AG09309 (cell line): ENCODE results near the gene XRCC2.
"Not testable (repeated sequence)": the region's sequence is repeated elsewhere in the genome, so short reads cannot be mapped to it uniquely, and the experiment has no call there.

Source experiments
- DNase-seq: peaks from one replicate; pipeline ENCODE4 v3.0.0-alpha.2; 2010; ENCODE audit warnings: low read depth
- H3K4me3 ChIP-seq: 2 replicates; pipeline ENCODE4 v1.5.1; 2011; ENCODE audit warnings: mild to moderate bottlenecking, low read depth, low read length, moderate library complexity; ENCODE audit not compliant: control insufficient read depth
- TF ChIP-seq, protein P1 (sequence below): IDR thresholded peaks from 2 replicates; pipeline ENCODE4 v1.5.1; 2011; ENCODE audit warnings: mild to moderate bottlenecking, low read depth, low read length, inconsistent platforms; ENCODE audit not compliant: insufficient read depth, control insufficient read depth; ENCODE audit errors: missing control alignments

Gene XRCC2

DNA sequence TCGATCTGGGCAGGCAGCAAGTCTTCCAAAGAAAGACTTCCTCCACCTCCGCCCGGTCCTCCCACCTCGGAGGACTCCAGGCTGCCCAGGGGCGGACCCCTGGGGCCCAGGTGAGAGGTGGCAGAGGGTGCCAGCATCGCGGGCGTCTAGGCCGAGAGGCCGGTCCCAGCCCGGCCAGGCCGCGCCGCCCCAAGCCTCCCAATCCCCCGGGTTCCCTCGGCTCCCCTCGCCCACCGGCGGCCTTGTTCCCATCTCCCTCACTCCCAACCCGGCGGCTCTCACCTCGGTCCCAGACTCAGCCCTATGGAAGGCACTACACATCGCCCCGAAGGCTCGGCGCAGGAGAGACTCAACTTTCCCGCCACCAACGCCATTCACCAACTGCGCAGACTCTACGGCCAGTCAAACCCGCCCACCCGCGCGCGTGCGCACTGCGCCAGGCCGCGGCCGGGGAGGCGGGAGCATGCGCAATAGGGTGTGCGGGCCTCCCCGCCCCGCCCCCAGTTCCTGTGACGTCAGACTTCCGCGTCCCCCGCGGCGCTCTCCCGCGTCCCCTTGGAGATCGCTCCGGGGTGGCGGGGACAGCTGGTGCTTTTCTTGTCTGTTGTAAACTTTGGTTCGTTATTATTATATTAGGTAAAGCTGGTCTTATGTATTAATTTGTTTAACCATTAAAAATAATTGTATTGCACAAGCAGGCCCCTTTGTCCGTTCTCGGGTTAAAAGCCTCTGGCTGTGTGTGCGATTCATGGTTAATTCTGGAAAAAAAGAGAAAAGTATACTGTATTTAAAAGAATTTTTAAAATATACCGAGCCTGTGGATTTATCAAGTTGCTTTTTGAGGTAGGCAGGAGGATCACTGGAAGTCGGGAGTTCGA, at the start of gene XRCC2:
Gene XRCC2, minus strand, starts transcription at position 383 of the 878 bp plus-strand sequence. Its CDS starts 62 bp downstream, at position 321.
- peak within 1 kb of the TSS; percentile 77 for H3K4me3 ChIP-seq
- peak; percentile 39 for DNase-seq
- TF ChIP-seq, protein P1, sequence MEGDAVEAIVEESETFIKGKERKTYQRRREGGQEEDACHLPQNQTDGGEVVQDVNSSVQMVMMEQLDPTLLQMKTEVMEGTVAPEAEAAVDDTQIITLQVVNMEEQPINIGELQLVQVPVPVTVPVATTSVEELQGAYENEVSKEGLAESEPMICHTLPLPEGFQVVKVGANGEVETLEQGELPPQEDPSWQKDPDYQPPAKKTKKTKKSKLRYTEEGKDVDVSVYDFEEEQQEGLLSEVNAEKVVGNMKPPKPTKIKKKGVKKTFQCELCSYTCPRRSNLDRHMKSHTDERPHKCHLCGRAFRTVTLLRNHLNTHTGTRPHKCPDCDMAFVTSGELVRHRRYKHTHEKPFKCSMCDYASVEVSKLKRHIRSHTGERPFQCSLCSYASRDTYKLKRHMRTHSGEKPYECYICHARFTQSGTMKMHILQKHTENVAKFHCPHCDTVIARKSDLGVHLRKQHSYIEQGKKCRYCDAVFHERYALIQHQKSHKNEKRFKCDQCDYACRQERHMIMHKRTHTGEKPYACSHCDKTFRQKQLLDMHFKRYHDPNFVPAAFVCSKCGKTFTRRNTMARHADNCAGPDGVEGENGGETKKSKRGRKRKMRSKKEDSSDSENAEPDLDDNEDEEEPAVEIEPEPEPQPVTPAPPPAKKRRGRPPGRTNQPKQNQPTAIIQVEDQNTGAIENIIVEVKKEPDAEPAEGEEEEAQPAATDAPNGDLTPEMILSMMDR = no peak

GRCh38 chr7:152723364-152723763, 47.4 kb upstream of the XRCC2 start:
- TF ChIP-seq, protein P1 = no peak
- no peak overlapping the region for H3K4me3 ChIP-seq
- DNase-seq = no peak

DNA sequence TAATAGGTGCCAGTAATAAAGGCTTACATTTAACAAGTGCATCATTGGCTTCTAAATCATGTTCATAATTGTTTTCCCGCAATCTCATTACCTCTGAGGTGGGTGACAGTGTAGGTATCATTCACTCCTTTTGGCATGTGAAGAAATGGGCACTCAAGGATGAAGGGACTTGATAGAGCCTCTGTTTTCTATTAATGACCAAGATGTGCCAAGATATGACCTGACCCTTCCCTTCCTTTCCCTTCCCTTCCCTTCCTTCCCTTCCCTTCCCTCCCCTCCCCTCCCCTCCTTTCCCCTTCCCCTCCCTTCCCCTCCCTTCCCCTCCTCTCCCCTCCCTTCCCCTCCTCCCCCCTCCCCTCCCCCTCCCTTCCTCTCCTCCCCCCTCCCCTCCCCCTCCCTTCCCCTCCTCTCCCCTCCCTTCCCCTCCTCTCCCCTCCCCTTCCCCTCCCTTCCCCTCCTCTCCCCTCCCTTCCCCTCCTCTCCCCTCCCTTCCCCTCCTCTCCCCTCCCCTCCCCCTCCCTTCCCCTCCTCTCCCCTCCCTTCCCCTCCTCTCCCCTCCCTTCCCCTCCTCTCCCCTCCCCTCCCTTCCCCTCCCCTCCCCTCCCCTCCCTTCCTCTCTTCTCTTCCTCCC, 36.6 kb upstream of the XRCC2 start:
- DNase-seq, H3K4me3 ChIP-seq: not testable (repeated sequence)

DNA sequence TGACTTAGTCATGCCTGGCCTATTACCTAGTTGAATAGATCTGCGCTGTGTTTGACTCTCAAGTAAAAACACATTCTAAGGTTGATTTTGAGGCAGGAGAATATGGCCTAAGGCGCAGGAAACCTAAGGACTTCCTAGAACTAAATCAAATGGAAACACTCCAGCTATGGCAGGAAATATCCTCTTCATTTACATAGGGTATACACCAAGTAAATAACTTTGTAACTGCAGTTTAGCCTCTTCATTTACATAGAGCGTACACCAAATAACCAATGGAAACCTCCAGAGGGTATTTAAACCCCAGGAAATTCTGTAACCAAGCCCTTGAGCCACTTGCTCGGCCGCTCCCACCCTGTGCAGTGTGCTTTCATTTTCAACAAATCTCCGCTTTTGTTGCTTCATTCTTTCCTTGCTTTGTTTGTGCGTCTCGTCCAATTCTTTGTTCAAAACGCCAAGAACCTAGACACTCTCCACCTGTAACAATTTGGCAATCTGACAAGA, 35.6 kb upstream of the XRCC2 start:
- no peak for DNase-seq
- no peak overlapping the region for H3K4me3 ChIP-seq
- TF ChIP-seq, protein P1 = no peak

- no peak for DNase-seq
Observed at GRCh38 chr7:152710153-152710442, 34.2 kb upstream of the XRCC2 start.

GRCh38 chr7:152709287-152710152, 33.6 kb upstream of the XRCC2 start:
- H3K4me3 ChIP-seq = no peak overlapping the region
- no peak for DNase-seq
- TF ChIP-seq, protein P1 = no peak

More at GRCh38 chr7:152710153-152710442, 34.2 kb upstream of the XRCC2 start:
- TF ChIP-seq, protein P1 = no peak
- H3K4me3 ChIP-seq = no peak overlapping the region
